Adrenal gland (tissue), 5 donors: ENCODE measurements around the gene UVRAG.

Source experiments
- POLR2A ChIP-seq, 2 donors: fragments of 450-650 bp; IDR thresholded peaks; one replicate each; pipeline ENCODE4 v1.6.1; 2017; ENCODE audit warnings: antibody characterized with exemption in 2 of 2, mild to moderate bottlenecking in 2 of 2, moderate library complexity in 1 of 2
- TF ChIP-seq, protein P1 (sequence below), 6 experiments: fragments of 450-650 bp in 4 of 6; fragments of 200-600 bp in 2 of 6; sonication (generic) in 1 of 6; IDR thresholded peaks; 1 replicate in 5 of 6; 2 replicates in 1 of 6; pipeline versions ENCODE4 v1.5.1 to v1.8.0; 2016 to 2021; ENCODE audit warnings: antibody characterized with exemption in 6 of 6, mild to moderate bottlenecking in 2 of 6, moderate library complexity in 1 of 6
- donor health status: DM: no; HTN: no; CAD: no.

- TF ChIP-seq, protein P1, sequence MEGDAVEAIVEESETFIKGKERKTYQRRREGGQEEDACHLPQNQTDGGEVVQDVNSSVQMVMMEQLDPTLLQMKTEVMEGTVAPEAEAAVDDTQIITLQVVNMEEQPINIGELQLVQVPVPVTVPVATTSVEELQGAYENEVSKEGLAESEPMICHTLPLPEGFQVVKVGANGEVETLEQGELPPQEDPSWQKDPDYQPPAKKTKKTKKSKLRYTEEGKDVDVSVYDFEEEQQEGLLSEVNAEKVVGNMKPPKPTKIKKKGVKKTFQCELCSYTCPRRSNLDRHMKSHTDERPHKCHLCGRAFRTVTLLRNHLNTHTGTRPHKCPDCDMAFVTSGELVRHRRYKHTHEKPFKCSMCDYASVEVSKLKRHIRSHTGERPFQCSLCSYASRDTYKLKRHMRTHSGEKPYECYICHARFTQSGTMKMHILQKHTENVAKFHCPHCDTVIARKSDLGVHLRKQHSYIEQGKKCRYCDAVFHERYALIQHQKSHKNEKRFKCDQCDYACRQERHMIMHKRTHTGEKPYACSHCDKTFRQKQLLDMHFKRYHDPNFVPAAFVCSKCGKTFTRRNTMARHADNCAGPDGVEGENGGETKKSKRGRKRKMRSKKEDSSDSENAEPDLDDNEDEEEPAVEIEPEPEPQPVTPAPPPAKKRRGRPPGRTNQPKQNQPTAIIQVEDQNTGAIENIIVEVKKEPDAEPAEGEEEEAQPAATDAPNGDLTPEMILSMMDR (IDR thresholded peaks at IDR 0.05) = no peak
- TF ChIP-seq POLR2A (IDR thresholded peaks at IDR 0.05) = no peak
Measured at GRCh38 chr11:75894036-75894585, 79.1 kb downstream of the UVRAG start.
